MCF 10A (cell line): ENCODE measurements around the gene DUSP22. TPM values are rescaled to one million over a fixed set of nuclear protein-coding genes. Genes with fewer than 3 reads are reported as not detected.

ENCODE experiments used
- BruUV-seq: library from RNA; stranded (reverse); fragments of 400-500 nt; replicated peaks from 2 replicates; lab custom pipeline; 2021; lab: Mats Ljungman, UMichigan
- CTCF ChIA-PET: fragments of 300-600 bp; sonication (Branson Sonifier 250); formaldehyde crosslinking; extraction: SDS; loops from one replicate; lab custom pipeline; 2021; ENCODE audit warnings: antibody characterized with exemption, inconsistent platforms; lab: Yijun Ruan, JAX
- POLR2A ChIA-PET: fragments of 300-600, 350-650 bp; sonication (Branson Sonifier 250); formaldehyde crosslinking; extraction: SDS; loops from one replicate; lab custom pipeline; 2020; ENCODE audit warnings: antibody characterized with exemption, inconsistent platforms; lab: Yijun Ruan, JAX
- DNase-seq: peaks from one replicate; pipeline ENCODE4 v3.0.0-alpha.2; 2018; ENCODE audit not compliant: unreplicated experiment
- H3K27ac Mint-ChIP-seq: one replicate; pipeline ENCODE4 v1.8.0; 2022; ENCODE audit warnings: mild to moderate bottlenecking, low read depth, mixed read lengths; ENCODE audit not compliant: unreplicated experiment
- H3K27me3 Mint-ChIP-seq: one replicate; pipeline ENCODE4 v1.8.0; 2022; ENCODE audit warnings: mixed read lengths; ENCODE audit not compliant: insufficient read depth, unreplicated experiment
- H3K36me3 Mint-ChIP-seq: one replicate; pipeline ENCODE4 v1.8.0; 2022; ENCODE audit warnings: mild to moderate bottlenecking, moderate library complexity, mixed read lengths; ENCODE audit not compliant: insufficient read depth, unreplicated experiment
- H3K4me1 Mint-ChIP-seq: one replicate; pipeline ENCODE4 v1.8.0; 2022; ENCODE audit warnings: mixed read lengths; ENCODE audit not compliant: insufficient read depth, unreplicated experiment
- H3K4me3 Mint-ChIP-seq: one replicate; pipeline ENCODE4 v1.8.0; 2022; ENCODE audit warnings: mild to moderate bottlenecking, moderate library complexity, mixed read lengths; ENCODE audit not compliant: unreplicated experiment
- H3K9me3 Mint-ChIP-seq: one replicate; pipeline ENCODE4 v1.8.0; 2022; ENCODE audit warnings: mixed read lengths; ENCODE audit not compliant: unreplicated experiment
- intact Hi-C: fragments of 100-400 bp; cut with micrococcal nuclease; formaldehyde crosslinking; loops from 2 replicates; pipeline ENCODE4 v1.14.1; 2022
- total RNA-seq: library from RNA; stranded (reverse); gene quantifications from 2 replicates; pipeline ENCODE4 v1.2.3, GENCODE V29; 2022
- TF ChIP-seq, protein P1 (sequence below): fragments of 200-600 bp; IDR thresholded peaks from one replicate; pipeline ENCODE4 v1.8.0; 2022; ENCODE audit warnings: antibody characterized with exemption, mild to moderate bottlenecking; ENCODE audit not compliant: unreplicated experiment

Gene DUSP22
- total RNA-seq, 1 experiment from 2014 or later, result 29.4 TPM

DNA sequence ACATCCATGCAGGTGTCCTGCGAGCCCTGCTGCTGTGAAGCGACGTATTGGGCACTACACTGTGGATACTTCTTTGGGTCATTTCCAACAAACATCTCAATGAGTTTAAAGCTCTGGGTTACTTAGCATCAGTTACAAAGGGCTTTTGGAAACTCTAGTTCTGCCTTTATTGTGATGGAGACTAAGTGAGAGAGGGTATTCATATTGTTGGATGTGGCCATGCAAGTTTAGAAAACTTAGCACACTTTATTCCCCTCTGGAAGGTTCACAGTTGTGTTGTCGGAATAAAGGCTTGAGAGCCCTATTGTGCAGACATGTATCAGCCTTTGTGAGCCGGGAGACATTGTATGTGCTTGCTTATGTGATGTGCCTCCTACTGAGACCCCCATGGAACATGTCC lies 22.1 kb downstream of the DUSP22 start:
- Mint-ChIP-seq H3K27ac (no peak overlapping the region), H3K4me1 (no peaks in the 10 kb centered on the region), H3K9me3 (peaks cover 7% of the 10 kb centered on the region), H3K36me3 (peaks cover 4% of the 10 kb centered on the region), H3K4me3 (no peak overlapping the region), H3K27me3 (no peaks in the 10 kb centered on the region)
- CTCF ChIA-PET, result interaction anchor here (0.7 to 1.6 kb wide), 3 partner anchors 9 to 126 kb away, joined by 3 to 4 read pairs (median 4); no protein-coding TSS in a partner anchor
- POLR2A ChIA-PET, result interaction anchor here (1.1 to 1.5 kb wide), 2 partner anchors 10 to 11 kb away, joined by 3 to 4 read pairs; no protein-coding TSS in a partner anchor
- intact Hi-C loops, result no loop called here
- no TSS peak for BruUV-seq
- no peak for DNase-seq
- TF ChIP-seq, protein P1, sequence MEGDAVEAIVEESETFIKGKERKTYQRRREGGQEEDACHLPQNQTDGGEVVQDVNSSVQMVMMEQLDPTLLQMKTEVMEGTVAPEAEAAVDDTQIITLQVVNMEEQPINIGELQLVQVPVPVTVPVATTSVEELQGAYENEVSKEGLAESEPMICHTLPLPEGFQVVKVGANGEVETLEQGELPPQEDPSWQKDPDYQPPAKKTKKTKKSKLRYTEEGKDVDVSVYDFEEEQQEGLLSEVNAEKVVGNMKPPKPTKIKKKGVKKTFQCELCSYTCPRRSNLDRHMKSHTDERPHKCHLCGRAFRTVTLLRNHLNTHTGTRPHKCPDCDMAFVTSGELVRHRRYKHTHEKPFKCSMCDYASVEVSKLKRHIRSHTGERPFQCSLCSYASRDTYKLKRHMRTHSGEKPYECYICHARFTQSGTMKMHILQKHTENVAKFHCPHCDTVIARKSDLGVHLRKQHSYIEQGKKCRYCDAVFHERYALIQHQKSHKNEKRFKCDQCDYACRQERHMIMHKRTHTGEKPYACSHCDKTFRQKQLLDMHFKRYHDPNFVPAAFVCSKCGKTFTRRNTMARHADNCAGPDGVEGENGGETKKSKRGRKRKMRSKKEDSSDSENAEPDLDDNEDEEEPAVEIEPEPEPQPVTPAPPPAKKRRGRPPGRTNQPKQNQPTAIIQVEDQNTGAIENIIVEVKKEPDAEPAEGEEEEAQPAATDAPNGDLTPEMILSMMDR, result no peak

GRCh38 chr6:315226-315625 lies 22.9 kb downstream of the DUSP22 start:
- H3K27me3 Mint-ChIP-seq, result no peaks in the 10 kb centered on the region
- peaks cover 7% of the 10 kb centered on the region for H3K9me3 Mint-ChIP-seq
- BruUV-seq, result no TSS peak
- CTCF ChIA-PET, result interaction anchor here (0.6 to 1.2 kb wide), 4 partner anchors 9 to 1210 kb away, joined by 3 to 9 read pairs (median 4); no protein-coding TSS in a partner anchor
- H3K4me3 Mint-ChIP-seq, result no peak overlapping the region
- intact Hi-C loops, result no loop called here
- H3K4me1 Mint-ChIP-seq, result no peaks in the 10 kb centered on the region
- H3K27ac Mint-ChIP-seq, result no peak overlapping the region
- no peak for DNase-seq
- TF ChIP-seq, protein P1, result no peak
- H3K36me3 Mint-ChIP-seq, result peaks cover 4% of the 10 kb centered on the region
- POLR2A ChIA-PET, result interaction anchor here (0.8 to 1.1 kb wide), 2 partner anchors 9 to 23 kb away, joined by 3 read pairs; partner anchors contain the start of gene DUSP22

- Mint-ChIP-seq H3K36me3 (peaks cover 4% of the 10 kb centered on the region), H3K27ac (no peak overlapping the region), H3K27me3 (no peaks in the 10 kb centered on the region), H3K4me3 (no peak overlapping the region), H3K9me3 (peaks cover 7% of the 10 kb centered on the region), H3K4me1 (no peaks in the 10 kb centered on the region)
- TF ChIP-seq, protein P1, result no peak
- CTCF ChIA-PET, result interaction anchor here (0.8 to 1.2 kb wide), 2 partner anchors 8 to 10 kb away, joined by 4 to 9 read pairs; no protein-coding TSS in a partner anchor
- POLR2A ChIA-PET, result interaction anchor here (0.7 to 1.5 kb wide), 4 partner anchors 10 to 23 kb away, joined by 3 read pairs; partner anchors contain the start of gene DUSP22
- no TSS peak for BruUV-seq
- no peak for DNase-seq
- intact Hi-C loops, result no loop called here
These were observed 23.9 kb downstream of the DUSP22 start for GRCh38 chr6:315921-316752.

- no TSS peak for BruUV-seq
- no peak overlapping the region for H3K4me3 Mint-ChIP-seq
- H3K9me3 Mint-ChIP-seq, result peaks cover 7% of the 10 kb centered on the region
These were observed 24.4 kb downstream of the DUSP22 start for GRCh38 chr6:316753-317038.

More at GRCh38 chr6:316753-317038, 24.4 kb downstream of the DUSP22 start:
- H3K27me3 Mint-ChIP-seq, result no peaks in the 10 kb centered on the region
- CTCF ChIA-PET, result no interaction called here
- intact Hi-C loops, result no loop called here
- no peak overlapping the region for H3K27ac Mint-ChIP-seq
- DNase-seq, result no peak
- POLR2A ChIA-PET, result interaction anchor here (0.7 to 1.5 kb wide), 3 partner anchors 11 to 17 kb away, joined by 3 read pairs; no protein-coding TSS in a partner anchor
- peaks cover 4% of the 10 kb centered on the region for H3K36me3 Mint-ChIP-seq
- H3K4me1 Mint-ChIP-seq, result no peaks in the 10 kb centered on the region
- TF ChIP-seq, protein P1, result no peak
